HepG2 (cell line): ENCODE results near the gene STX10. TPM values are rescaled to one million over a fixed set of nuclear protein-coding genes. Genes with fewer than 3 reads are reported as not detected.

ENCODE experiments used
- DMAP1 ChIP-seq: IDR thresholded peaks from 2 replicates; pipeline ENCODE4 v1.6.1; 2016
- EHMT2 ChIP-seq: fragments of 200-600 bp; sonication (generic); IDR thresholded peaks from 2 replicates; pipeline ENCODE4 v1.7.0; 2017; ENCODE audit warnings: antibody characterized with exemption, low read depth, low read length, borderline replicate concordance
- KMT2A ChIP-seq: sonication (generic); formaldehyde crosslinking; IDR thresholded peaks from 2 replicates; pipeline ENCODE4 v1.4.0; 2020; ENCODE audit warnings: missing genetic modification reagents
- MEIS2 ChIP-seq: sonication (generic); formaldehyde crosslinking; IDR thresholded peaks from 2 replicates; pipeline ENCODE4 v1.9.0; 2021; ENCODE audit warnings: mild to moderate bottlenecking, missing genetic modification reagents
- NCOA1 ChIP-seq: sonication (generic); formaldehyde crosslinking; IDR thresholded peaks from 2 replicates; pipeline ENCODE4 v1.9.0; 2021; ENCODE audit warnings: missing genetic modification reagents
- PHF21A ChIP-seq: sonication (generic); formaldehyde crosslinking; IDR thresholded peaks from 2 replicates; pipeline ENCODE4 v1.5.0; 2020; ENCODE audit warnings: mild to moderate bottlenecking, missing genetic modification reagents
- SIX1 ChIP-seq: sonication (generic); formaldehyde crosslinking; IDR thresholded peaks from 2 replicates; pipeline ENCODE4 v1.4.0; 2020; ENCODE audit warnings: missing genetic modification reagents, borderline replicate concordance
- TARDBP ChIP-seq: sonication (generic); formaldehyde crosslinking; IDR thresholded peaks from 2 replicates; pipeline ENCODE4 v1.8.0; 2022; ENCODE audit warnings: mild to moderate bottlenecking, missing genetic modification reagents
- ZNF343 ChIP-seq: sonication (generic); formaldehyde crosslinking; IDR thresholded peaks from 2 replicates; pipeline ENCODE4 v1.4.0; 2020; ENCODE audit warnings: mild to moderate bottlenecking, missing genetic modification reagents
- ZNF430 ChIP-seq: sonication (generic); formaldehyde crosslinking; IDR thresholded peaks from 2 replicates; pipeline ENCODE4 v1.9.0; 2021; ENCODE audit warnings: mild to moderate bottlenecking, missing genetic modification reagents
- ZNF605 ChIP-seq: sonication (generic); formaldehyde crosslinking; IDR thresholded peaks from 2 replicates; pipeline ENCODE4 v1.8.0; 2022; ENCODE audit warnings: mild to moderate bottlenecking, missing genetic modification reagents
- ZNF629 ChIP-seq: sonication (generic); formaldehyde crosslinking; conservative IDR thresholded peaks from 2 replicates; pipeline ENCODE4 v1.5.0; 2020; ENCODE audit warnings: missing genetic modification reagents
- ZNF652 ChIP-seq: IDR thresholded peaks from 2 replicates; pipeline ENCODE4 v1.6.1; 2016; ENCODE audit warnings: low read depth, borderline replicate concordance
- polyA plus RNA-seq, 8 experiments: library from polyadenylated mRNA; depleted of rRNA in 3 of 8; stranded (reverse) in 7 of 8; unstranded in 1 of 8; fragments of >200 nt; fragmentation: Illumina TruSeq in 4 of 8; extraction: Trizol in 4 of 8; gene quantifications; 2 replicates each; pipeline versions ENCODE4 v1.2.1 to v1.2.3, GENCODE V29; 2011 to 2016; ENCODE audit warnings: low read depth in 4 of 8, missing spikeins in 1 of 8, mixed read lengths in 1 of 8; ENCODE audit not compliant: insufficient read depth in 1 of 8
- total RNA-seq, 5 experiments: library from RNA; depleted of rRNA; stranded (reverse); fragments of >200 nt; fragmentation: Illumina TruSeq; extraction: Trizol; gene quantifications; 2 replicates each; pipeline ENCODE4 v1.2.3, GENCODE V29; 2016; ENCODE audit warnings: low read depth in 1 of 5
- TF ChIP-seq, protein P1 (sequence below): sonication (generic); formaldehyde crosslinking; IDR thresholded peaks from 2 replicates; pipeline ENCODE4 v1.9.0; 2021; ENCODE audit warnings: missing genetic modification reagents, borderline replicate concordance
- TF ChIP-seq, protein P2 (sequence below): sonication (generic); formaldehyde crosslinking; IDR thresholded peaks from 2 replicates; pipeline ENCODE4 v1.8.1; 2023; ENCODE audit warnings: missing genetic modification reagents, inconsistent platforms, borderline replicate concordance
- TF ChIP-seq, protein P3 (sequence below): sonication (generic); formaldehyde crosslinking; IDR thresholded peaks from 2 replicates; pipeline ENCODE4 v1.4.0; 2020; ENCODE audit warnings: mild to moderate bottlenecking, missing genetic modification reagents
- TF ChIP-seq, protein P4 (sequence below): sonication (generic); formaldehyde crosslinking; IDR thresholded peaks from 2 replicates; pipeline ENCODE4 v1.4.0; 2020; ENCODE audit warnings: missing genetic modification reagents
- TF ChIP-seq, protein P5 (sequence below): sonication (generic); formaldehyde crosslinking; conservative IDR thresholded peaks from 2 replicates; pipeline ENCODE4 v1.8.1; 2023; ENCODE audit warnings: missing genetic modification reagents
- TF ChIP-seq, protein P6 (sequence below): sonication (generic); formaldehyde crosslinking; IDR thresholded peaks from 2 replicates; pipeline ENCODE4 v1.5.0; 2020; ENCODE audit warnings: mild to moderate bottlenecking, low read depth, missing genetic modification reagents, borderline replicate concordance
- TF ChIP-seq, protein P7 (sequence below): sonication (generic); formaldehyde crosslinking; IDR thresholded peaks from 2 replicates; pipeline ENCODE4 v1.4.0; 2020; ENCODE audit warnings: missing genetic modification reagents, mild to moderate bottlenecking, borderline replicate concordance

The STX10 gene
- total and polyA plus RNA-seq, 2 of the 13 experiments (the other 11 are each of a cell fraction or from before 2014, with no cell fraction given) = 47.9 to 66.4 TPM

DNA sequence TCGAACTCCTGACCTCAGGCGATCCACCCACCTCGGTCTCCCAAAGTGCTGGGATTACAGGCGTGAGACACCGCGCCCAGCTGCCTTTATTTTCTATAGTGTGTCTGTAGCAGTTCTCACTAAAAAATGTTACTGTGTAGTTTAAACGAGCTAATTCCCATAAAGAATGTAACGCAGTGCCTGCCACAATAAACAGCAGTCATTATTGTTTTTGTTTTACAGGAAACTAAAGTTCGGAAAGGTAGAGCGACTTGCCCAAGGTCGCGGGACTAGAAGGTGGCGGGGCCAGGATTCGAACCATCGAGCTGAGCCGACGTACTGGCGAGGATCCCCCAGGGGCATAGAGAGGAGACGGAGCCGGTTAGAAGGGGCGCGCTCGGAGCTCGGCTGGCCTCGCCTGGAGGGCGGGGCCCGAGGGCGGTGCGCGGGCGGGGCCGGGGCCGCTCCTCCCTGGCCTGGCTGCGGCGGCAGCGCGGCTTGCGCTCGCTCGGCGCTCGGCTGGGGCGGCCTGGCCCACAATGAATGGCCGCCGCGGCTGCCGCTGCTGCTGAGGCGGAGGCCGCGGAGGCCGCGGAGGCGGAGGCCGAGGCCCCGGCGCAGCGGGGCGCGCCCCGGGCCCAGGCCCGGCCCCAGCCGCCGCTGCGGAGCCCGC lies 32.3 kb downstream of the STX10 start, which contains the start of gene NACC1 (continued):
- TF ChIP-seq, protein P1, sequence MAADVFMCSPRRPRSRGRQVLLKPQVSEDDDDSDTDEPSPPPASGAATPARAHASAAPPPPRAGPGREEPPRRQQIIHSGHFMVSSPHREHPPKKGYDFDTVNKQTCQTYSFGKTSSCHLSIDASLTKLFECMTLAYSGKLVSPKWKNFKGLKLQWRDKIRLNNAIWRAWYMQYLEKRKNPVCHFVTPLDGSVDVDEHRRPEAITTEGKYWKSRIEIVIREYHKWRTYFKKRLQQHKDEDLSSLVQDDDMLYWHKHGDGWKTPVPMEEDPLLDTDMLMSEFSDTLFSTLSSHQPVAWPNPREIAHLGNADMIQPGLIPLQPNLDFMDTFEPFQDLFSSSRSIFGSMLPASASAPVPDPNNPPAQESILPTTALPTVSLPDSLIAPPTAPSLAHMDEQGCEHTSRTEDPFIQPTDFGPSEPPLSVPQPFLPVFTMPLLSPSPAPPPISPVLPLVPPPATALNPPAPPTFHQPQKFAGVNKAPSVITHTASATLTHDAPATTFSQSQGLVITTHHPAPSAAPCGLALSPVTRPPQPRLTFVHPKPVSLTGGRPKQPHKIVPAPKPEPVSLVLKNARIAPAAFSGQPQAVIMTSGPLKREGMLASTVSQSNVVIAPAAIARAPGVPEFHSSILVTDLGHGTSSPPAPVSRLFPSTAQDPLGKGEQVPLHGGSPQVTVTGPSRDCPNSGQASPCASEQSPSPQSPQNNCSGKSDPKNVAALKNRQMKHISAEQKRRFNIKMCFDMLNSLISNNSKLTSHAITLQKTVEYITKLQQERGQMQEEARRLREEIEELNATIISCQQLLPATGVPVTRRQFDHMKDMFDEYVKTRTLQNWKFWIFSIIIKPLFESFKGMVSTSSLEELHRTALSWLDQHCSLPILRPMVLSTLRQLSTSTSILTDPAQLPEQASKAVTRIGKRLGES (CRISPR knock-in tag) = no peak
- TF ChIP-seq MEIS2 (CRISPR knock-in tag) (no peak; the same call in 1 of the 2 replicates), ZNF652 (CRISPR knock-in tag) (no peak), NCOA1 (CRISPR knock-in tag) (no peak), EHMT2 (no peak), KMT2A (CRISPR knock-in tag) (peak; percentile 40; the same call in 1 of the 2 replicates), ZNF605 (CRISPR knock-in tag) (no peak), SIX1 (CRISPR knock-in tag) (no peak), TARDBP (CRISPR knock-in tag) (peak; percentile 55; the same call in 1 of the 2 replicates), DMAP1 (CRISPR knock-in tag) (no peak), ZNF629 (CRISPR knock-in tag) (peak; percentile 90), PHF21A (no peak), ZNF343 (no peak), ZNF430 (CRISPR knock-in tag) (no peak)
- TF ChIP-seq, protein P2, sequence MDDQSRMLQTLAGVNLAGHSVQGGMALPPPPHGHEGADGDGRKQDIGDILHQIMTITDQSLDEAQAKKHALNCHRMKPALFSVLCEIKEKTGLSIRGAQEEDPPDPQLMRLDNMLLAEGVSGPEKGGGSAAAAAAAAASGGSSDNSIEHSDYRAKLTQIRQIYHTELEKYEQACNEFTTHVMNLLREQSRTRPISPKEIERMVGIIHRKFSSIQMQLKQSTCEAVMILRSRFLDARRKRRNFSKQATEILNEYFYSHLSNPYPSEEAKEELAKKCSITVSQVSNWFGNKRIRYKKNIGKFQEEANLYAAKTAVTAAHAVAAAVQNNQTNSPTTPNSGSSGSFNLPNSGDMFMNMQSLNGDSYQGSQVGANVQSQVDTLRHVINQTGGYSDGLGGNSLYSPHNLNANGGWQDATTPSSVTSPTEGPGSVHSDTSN (CRISPR knock-in tag) = no peak
- TF ChIP-seq, protein P3, sequence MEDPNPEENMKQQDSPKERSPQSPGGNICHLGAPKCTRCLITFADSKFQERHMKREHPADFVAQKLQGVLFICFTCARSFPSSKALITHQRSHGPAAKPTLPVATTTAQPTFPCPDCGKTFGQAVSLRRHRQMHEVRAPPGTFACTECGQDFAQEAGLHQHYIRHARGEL = no peak
- TF ChIP-seq, protein P4, sequence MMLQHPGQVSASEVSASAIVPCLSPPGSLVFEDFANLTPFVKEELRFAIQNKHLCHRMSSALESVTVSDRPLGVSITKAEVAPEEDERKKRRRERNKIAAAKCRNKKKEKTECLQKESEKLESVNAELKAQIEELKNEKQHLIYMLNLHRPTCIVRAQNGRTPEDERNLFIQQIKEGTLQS = no peak
- TF ChIP-seq, protein P5, sequence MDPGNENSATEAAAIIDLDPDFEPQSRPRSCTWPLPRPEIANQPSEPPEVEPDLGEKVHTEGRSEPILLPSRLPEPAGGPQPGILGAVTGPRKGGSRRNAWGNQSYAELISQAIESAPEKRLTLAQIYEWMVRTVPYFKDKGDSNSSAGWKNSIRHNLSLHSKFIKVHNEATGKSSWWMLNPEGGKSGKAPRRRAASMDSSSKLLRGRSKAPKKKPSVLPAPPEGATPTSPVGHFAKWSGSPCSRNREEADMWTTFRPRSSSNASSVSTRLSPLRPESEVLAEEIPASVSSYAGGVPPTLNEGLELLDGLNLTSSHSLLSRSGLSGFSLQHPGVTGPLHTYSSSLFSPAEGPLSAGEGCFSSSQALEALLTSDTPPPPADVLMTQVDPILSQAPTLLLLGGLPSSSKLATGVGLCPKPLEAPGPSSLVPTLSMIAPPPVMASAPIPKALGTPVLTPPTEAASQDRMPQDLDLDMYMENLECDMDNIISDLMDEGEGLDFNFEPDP = no peak
- TF ChIP-seq, protein P6, sequence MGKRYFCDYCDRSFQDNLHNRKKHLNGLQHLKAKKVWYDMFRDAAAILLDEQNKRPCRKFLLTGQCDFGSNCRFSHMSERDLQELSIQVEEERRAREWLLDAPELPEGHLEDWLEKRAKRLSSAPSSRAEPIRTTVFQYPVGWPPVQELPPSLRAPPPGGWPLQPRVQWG (CRISPR knock-in tag) = no peak
- TF ChIP-seq, protein P7, sequence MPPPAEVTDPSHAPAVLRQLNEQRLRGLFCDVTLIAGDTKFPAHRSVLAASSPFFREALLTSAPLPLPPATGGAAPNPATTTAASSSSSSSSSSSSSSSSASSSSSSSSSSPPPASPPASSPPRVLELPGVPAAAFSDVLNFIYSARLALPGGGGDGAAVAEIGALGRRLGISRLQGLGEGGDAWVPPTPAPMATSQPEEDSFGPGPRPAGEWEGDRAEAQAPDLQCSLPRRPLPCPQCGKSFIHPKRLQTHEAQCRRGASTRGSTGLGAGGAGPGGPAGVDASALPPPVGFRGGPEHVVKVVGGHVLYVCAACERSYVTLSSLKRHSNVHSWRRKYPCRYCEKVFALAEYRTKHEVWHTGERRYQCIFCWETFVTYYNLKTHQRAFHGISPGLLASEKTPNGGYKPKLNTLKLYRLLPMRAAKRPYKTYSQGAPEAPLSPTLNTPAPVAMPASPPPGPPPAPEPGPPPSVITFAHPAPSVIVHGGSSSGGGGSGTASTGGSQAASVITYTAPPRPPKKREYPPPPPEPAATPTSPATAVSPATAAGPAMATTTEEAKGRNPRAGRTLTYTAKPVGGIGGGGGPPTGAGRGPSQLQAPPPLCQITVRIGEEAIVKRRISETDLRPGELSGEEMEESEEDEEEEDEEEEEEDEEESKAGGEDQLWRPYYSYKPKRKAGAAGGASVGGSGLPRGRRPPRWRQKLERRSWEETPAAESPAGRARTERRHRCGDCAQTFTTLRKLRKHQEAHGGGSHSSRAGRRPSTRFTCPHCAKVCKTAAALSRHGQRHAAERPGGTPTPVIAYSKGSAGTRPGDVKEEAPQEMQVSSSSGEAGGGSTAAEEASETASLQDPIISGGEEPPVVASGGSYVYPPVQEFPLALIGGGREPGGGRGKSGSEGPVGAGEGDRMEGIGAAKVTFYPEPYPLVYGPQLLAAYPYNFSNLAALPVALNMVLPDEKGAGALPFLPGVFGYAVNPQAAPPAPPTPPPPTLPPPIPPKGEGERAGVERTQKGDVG (CRISPR knock-in tag) = no peak
